Esophagus muscularis mucosa (tissue), 4 donors: ENCODE data around the gene ALDOA. TPM values are rescaled to one million over a fixed set of nuclear protein-coding genes. Genes with fewer than 3 reads are reported as not detected.

ENCODE experiments used
- DNase-seq: peaks from one replicate; pipeline ENCODE4 v3.0.0-alpha.2; 2017; ENCODE audit errors: extremely low spot score
- H3K27ac ChIP-seq, 4 donors: fragments of 200-600 bp; sonication (generic); replicated peaks in 1 of 4; 1 replicate in 3 of 4; 2 replicates in 1 of 4; pipeline ENCODE4 v1.5.1; 2016 to 2019; ENCODE audit warnings: mild to moderate bottlenecking in 1 of 4
- H3K27me3 ChIP-seq, 4 donors: fragments of 200-600 bp; sonication (generic); one replicate each; pipeline versions ENCODE4 v1.5.1 to v1.6.0; 2016 to 2019
- H3K36me3 ChIP-seq, 4 donors: fragments of 200-600 bp; sonication (generic); one replicate each; pipeline ENCODE4 v1.5.1; 2016 to 2019
- H3K4me1 ChIP-seq, 4 donors: fragments of 200-600 bp; sonication (generic); one replicate each; pipeline ENCODE4 v1.5.1; 2016 to 2019
- H3K4me3 ChIP-seq, 4 donors: fragments of 200-600 bp; sonication (generic); 1 replicate in 2 of 4; 2 replicates in 2 of 4; pipeline ENCODE4 v1.5.1; 2016 to 2019; ENCODE audit warnings: mild to moderate bottlenecking in 4 of 4, moderate library complexity in 1 of 4
- H3K9me3 ChIP-seq, 4 donors: fragments of 200-600 bp; sonication (generic); 1 replicate in 3 of 4; 2 replicates in 1 of 4; pipeline ENCODE4 v1.5.1; 2016 to 2019
- CTCF ChIP-seq, 3 experiments: fragments of 200-600 bp in 2 of 3; fragments of 450-650 bp in 1 of 3; sonication (generic) in 2 of 3; IDR thresholded peaks; one replicate each; pipeline ENCODE4 v1.5.1; 2017 to 2019; ENCODE audit warnings: antibody characterized with exemption in 3 of 3, mild to moderate bottlenecking in 2 of 3, moderate library complexity in 1 of 3
- EP300 ChIP-seq: sonication (generic); formaldehyde crosslinking; IDR thresholded peaks from one replicate; pipeline ENCODE4 v1.6.1; 2017; ENCODE audit warnings: antibody characterized with exemption
- POLR2A ChIP-seq: fragments of 450-650 bp; IDR thresholded peaks from one replicate; pipeline ENCODE4 v1.6.1; 2017; ENCODE audit warnings: antibody characterized with exemption, moderate library complexity, mild to moderate bottlenecking, low read depth
- POLR2AphosphoS5 ChIP-seq, 2 donors: sonication (generic); formaldehyde crosslinking; IDR thresholded peaks; one replicate each; pipeline ENCODE4 v1.6.1; 2017; ENCODE audit warnings: antibody characterized with exemption in 2 of 2
- WGBS: methylation state at CpG from one replicate; pipeline ENCODE4 v1.1.5; 2018; 5-methylcytosine and 5-hydroxymethylcytosine counted together
- intact Hi-C: fragments of 100-400 bp; cut with DNase I; formaldehyde crosslinking; loops from one replicate; pipeline ENCODE4 v1.15.1; 2023
- total RNA-seq, 4 donors: library from RNA; depleted of rRNA; stranded (reverse); fragments of >200 nt; gene quantifications; one replicate each; pipeline versions ENCODE4 v1.1.0 to v1.2.1, GENCODE V29; 2016

The ALDOA gene
- total RNA-seq, 4 donors from 2014 or later = 1,300 to 1,765 (median 1,454) TPM

GRCh38 chr16:30054451-30054850, 11.1 kb upstream of the ALDOA start:
- 80% methylated on average over 8 of the region's 8 CpGs for WGBS
- no peaks in the 10 kb centered on the region for H3K9me3 ChIP-seq
- H3K36me3 ChIP-seq = no peaks in the 10 kb centered on the region
- TF ChIP-seq CTCF (IDR thresholded peaks at IDR 0.05) (no peak), POLR2AphosphoS5 (IDR thresholded peaks at IDR 0.05) (no peak), EP300 (no peak), POLR2A (no peak)
- no peak for DNase-seq
- no peaks in the 10 kb centered on the region for H3K27me3 ChIP-seq
- peaks cover 9 to 25% (median 16%) of the 10 kb centered on the region in 4 donors for H3K4me1 ChIP-seq
- no peak overlapping the region for H3K27ac ChIP-seq
- intact Hi-C loops = no loop called here
- H3K4me3 ChIP-seq = no peak overlapping the region

- H3K27ac ChIP-seq = no peak overlapping the region
- H3K4me1 ChIP-seq = peaks cover 9 to 30% (median 19%) of the 10 kb centered on the region in 4 donors
- H3K36me3 ChIP-seq = no peaks in the 10 kb centered on the region
- H3K9me3 ChIP-seq = no peaks in the 10 kb centered on the region
- H3K27me3 ChIP-seq = no peaks in the 10 kb centered on the region
- 58% methylated on average over 6 of the region's 10 CpGs for WGBS
- H3K4me3 ChIP-seq = no peak overlapping the region
- no peak for TF ChIP-seq EP300
- peak in 1 of 3 experiments; percentile 25 for TF ChIP-seq CTCF (IDR thresholded peaks at IDR 0.05)
- intact Hi-C loops = no loop called here
- no peak for DNase-seq
Measured at GRCh38 chr16:30054959-30055553, 10.5 kb upstream of the ALDOA start.

- Histone ChIP-seq H3K4me3 (no peak overlapping the region), H3K36me3 (no peaks in the 10 kb centered on the region), H3K9me3 (no peaks in the 10 kb centered on the region), H3K4me1 (peaks cover 14 to 40% (median 37%) of the 10 kb centered on the region in 4 donors), H3K27ac (peak overlapping the region in 3 of 4 donors; percentile 58 to 100 (median 62)), H3K27me3 (no peaks in the 10 kb centered on the region)
- DNase-seq = no peak
- WGBS = 43% methylated on average over 4 of the region's 4 CpGs
- intact Hi-C loops = no loop called here
- TF ChIP-seq EP300 (no peak), POLR2AphosphoS5 (IDR thresholded peaks at IDR 0.05) (no peak), CTCF (IDR thresholded peaks at IDR 0.05) (no peak), POLR2A (no peak)
Measured at GRCh38 chr16:30060346-30060745, 5.2 kb upstream of the ALDOA start.

- H3K4me3 ChIP-seq = no peak overlapping the region
- H3K27ac ChIP-seq = peak overlapping the region in 3 of 4 donors; percentile 58 to 100 (median 62)
- intact Hi-C loops = no loop called here
- H3K36me3 ChIP-seq = no peaks in the 10 kb centered on the region
- no peaks in the 10 kb centered on the region for H3K9me3 ChIP-seq
- no peak for DNase-seq
- WGBS = 58% methylated on average over 2 of the region's 2 CpGs
- H3K4me1 ChIP-seq = peaks cover 14 to 40% (median 37%) of the 10 kb centered on the region in 4 donors
- H3K27me3 ChIP-seq = no peaks in the 10 kb centered on the region
- no peak for TF ChIP-seq CTCF (IDR thresholded peaks at IDR 0.05)
- TF ChIP-seq POLR2A = no peak
- no peak for TF ChIP-seq EP300
- TF ChIP-seq POLR2AphosphoS5 (IDR thresholded peaks at IDR 0.05) = no peak
Measured at GRCh38 chr16:30060836-30061554, 4.6 kb upstream of the ALDOA start.
